GM12801 (cell line): ENCODE data around the gene MRPL9.

Experiments
- CTCF ChIP-seq: IDR thresholded peaks from one replicate; pipeline ENCODE4 v1.5.1; 2011; ENCODE audit warnings: control low read depth; ENCODE audit not compliant: insufficient read length; ENCODE audit errors: extremely low read depth

The MRPL9 gene

GRCh38 chr1:151779852-151780251 is 16.6 kb upstream of the MRPL9 start:
- no peak for TF ChIP-seq CTCF

DNA sequence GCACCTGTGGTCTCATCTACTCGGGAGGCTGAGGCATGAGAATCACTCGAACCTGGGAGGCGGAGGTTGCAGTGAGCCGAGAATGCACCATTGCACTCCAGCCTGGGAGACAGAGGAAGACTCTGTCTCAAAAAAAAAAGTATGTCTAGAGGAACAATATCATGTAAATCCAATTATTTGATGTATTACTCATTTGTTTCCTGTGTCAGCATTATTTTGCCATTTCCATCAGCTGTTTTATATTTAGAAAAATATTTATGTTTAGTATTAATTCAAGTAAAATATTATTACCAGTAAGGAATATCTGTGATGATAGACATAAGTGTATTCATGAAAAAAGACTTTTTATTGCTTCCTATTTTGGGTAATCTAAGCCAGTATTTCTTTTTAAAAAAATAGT is 14.0 kb upstream of the MRPL9 start:
- TF ChIP-seq CTCF: no peak

GRCh38 chr1:151776665-151777062 is 13.4 kb upstream of the MRPL9 start:
- TF ChIP-seq CTCF: no peak

GRCh38 chr1:151775894-151776664 is 12.8 kb upstream of the MRPL9 start:
- no peak for TF ChIP-seq CTCF

DNA sequence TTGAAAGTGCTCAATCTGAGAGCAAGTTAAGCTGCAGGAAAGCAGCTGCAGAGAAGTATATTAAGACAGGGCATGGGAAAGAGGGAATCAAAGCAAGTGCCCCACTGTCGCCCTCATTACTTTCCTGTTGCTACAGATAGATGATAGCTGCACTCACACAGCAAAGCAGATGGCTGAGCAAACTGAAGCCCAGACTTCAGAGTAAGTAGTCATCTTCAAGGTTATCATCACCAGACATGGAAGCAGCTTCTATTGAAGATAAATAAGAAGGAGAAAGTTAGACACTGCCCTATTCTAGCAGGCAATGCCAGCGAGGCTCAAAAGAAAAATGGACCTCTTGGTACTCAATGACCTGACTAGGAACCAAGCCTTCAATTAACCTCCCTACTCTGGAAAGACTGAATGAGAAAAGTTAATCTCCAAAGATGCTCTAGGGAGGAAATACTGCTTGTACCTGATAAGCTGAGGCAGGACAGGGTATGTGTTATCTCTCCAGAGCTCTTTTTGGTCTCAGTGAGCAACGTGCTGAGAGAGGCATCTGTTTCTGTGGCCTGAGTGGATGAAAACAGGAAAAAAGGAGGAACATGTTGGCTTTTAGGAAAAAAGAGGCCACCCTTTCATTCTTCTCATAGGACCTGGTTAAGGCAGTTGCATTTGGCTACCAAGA is 11.1 kb upstream of the MRPL9 start:
- no peak for TF ChIP-seq CTCF

DNA sequence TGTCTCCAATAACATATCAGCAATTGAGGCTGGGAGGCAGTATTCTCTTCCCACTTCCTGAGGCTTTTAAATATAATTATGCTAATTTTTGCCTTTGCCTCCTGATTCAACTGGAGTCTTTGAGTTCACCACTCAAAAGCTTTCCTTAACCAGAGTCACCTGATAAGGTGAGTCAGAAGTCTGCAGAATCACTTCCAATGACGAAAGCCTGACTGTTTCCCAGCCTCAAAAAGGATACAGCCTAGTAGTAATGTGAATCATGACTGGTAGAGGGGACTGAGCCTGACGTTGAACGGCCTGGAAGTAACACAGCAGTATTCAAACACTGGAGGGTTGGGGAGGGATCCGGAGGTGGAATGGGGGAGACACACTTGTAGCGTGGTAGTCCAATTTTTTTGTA is 10.4 kb upstream of the MRPL9 start:
- no peak for TF ChIP-seq CTCF

DNA sequence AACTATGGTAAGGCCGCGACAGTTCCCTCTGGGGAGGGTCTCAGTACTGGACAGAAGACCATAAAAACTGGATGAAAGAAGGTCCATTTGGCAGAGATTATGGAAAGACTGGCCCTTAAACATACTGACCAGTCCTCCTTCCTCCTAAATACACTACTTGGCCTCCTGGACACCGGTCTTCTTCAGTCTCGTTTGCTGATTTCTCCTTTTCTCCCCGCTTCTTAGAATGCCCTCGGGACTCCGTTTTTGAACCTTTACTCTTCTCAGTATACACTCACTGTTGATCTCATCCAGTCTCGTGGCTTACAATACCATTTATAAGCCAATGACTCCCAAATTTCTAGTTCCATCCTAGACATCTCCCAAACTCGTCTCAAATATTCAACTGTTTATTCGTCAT is 694 bp upstream of the MRPL9 start:
- no peak for TF ChIP-seq CTCF
